Uterus (tissue), 4 donors: ENCODE results near the gene SLC38A8. TPM values are rescaled to one million over a fixed set of nuclear protein-coding genes. Genes with fewer than 3 reads are reported as not detected.

ENCODE experiments used
- DNase-seq, 2 donors: peaks; one replicate each; pipeline ENCODE4 v3.0.0-alpha.2; 2019 to 2020
- H3K27ac ChIP-seq, 2 donors: fragments of 200-600 bp; sonication (generic); 1 replicate in 1 of 2; 2 replicates in 1 of 2; pipeline ENCODE4 v1.5.1; 2016 to 2018
- H3K27me3 ChIP-seq, 2 donors: fragments of 200-600 bp; sonication (generic); one replicate each; pipeline ENCODE4 v1.5.1; 2018 to 2019; ENCODE audit warnings: control low read depth in 1 of 2
- H3K36me3 ChIP-seq, 2 donors: fragments of 200-600 bp; sonication (generic); one replicate each; pipeline ENCODE4 v1.5.1; 2019; ENCODE audit warnings: control low read depth in 1 of 2
- H3K4me1 ChIP-seq, 2 donors: fragments of 200-600 bp; sonication (generic); one replicate each; pipeline ENCODE4 v1.5.1; 2018 to 2019; ENCODE audit warnings: control low read depth in 1 of 2
- H3K4me3 ChIP-seq, 2 donors: fragments of 200-600 bp; sonication (generic); 1 replicate in 1 of 2; 2 replicates in 1 of 2; pipeline ENCODE4 v1.5.1; 2018 to 2019; ENCODE audit warnings: mild to moderate bottlenecking in 1 of 2
- H3K9me3 ChIP-seq, 2 donors: fragments of 200-600 bp; sonication (generic); one replicate each; pipeline ENCODE4 v1.5.1; 2019; ENCODE audit warnings: control low read depth in 1 of 2
- CTCF ChIP-seq, 4 experiments: fragments of 200-600 bp in 2 of 4; fragments of 450-650 bp in 2 of 4; sonication (generic) in 2 of 4; IDR thresholded peaks; one replicate each; pipeline ENCODE4 v1.5.1; 2016 to 2019; ENCODE audit warnings: antibody characterized with exemption in 4 of 4, mild to moderate bottlenecking in 2 of 4, moderate library complexity in 1 of 4
- POLR2A ChIP-seq, 2 donors: fragments of 450-650 bp; IDR thresholded peaks; one replicate each; pipeline ENCODE4 v1.6.1; 2016; ENCODE audit warnings: antibody characterized with exemption in 2 of 2, mild to moderate bottlenecking in 1 of 2, moderate library complexity in 1 of 2
- intact Hi-C: fragments of 100-400 bp; cut with DNase I; formaldehyde crosslinking; loops from one replicate; pipeline ENCODE4 v1.15.1; 2023; ENCODE audit warnings: low total_unique reads
- total RNA-seq, 4 donors: library from RNA; depleted of rRNA in 3 of 4; stranded (reverse); fragments of >200 nt in 3 of 4; gene quantifications; one replicate each; pipeline versions ENCODE4 v1.1.0 to v1.2.4, GENCODE V29; 2014 to 2023
- donor health status: DM: yes; HTN: yes; CAD: no.

SLC38A8 gene
- total RNA-seq, 4 donors from 2014 or later = 1.3 TPM; not detected in 3

GRCh38 chr16:83977056-83977815 is 65.4 kb downstream of the SLC38A8 start:
- Histone ChIP-seq H3K27me3 (no peaks in the 10 kb centered on the region), H3K4me3 (no peak overlapping the region), H3K36me3 (no peaks in the 10 kb centered on the region), H3K4me1 (no peaks in the 10 kb centered on the region), H3K27ac (no peak overlapping the region), H3K9me3 (no peaks in the 10 kb centered on the region)
- no peak for DNase-seq
- TF ChIP-seq POLR2A (IDR thresholded peaks at IDR 0.05) (no peak), CTCF (IDR thresholded peaks at IDR 0.05) (no peak)
- intact Hi-C loops = no loop called here

GRCh38 chr16:83975590-83976260 is 66.9 kb downstream of the SLC38A8 start:
- TF ChIP-seq CTCF (IDR thresholded peaks at IDR 0.05) (no peak), POLR2A (IDR thresholded peaks at IDR 0.05) (no peak)
- no peaks in the 10 kb centered on the region for H3K4me1 ChIP-seq
- intact Hi-C loops = no loop called here
- no peak for DNase-seq
- no peaks in the 10 kb centered on the region for H3K27me3 ChIP-seq
- no peaks in the 10 kb centered on the region for H3K36me3 ChIP-seq
- H3K4me3 ChIP-seq = no peak overlapping the region
- H3K9me3 ChIP-seq = no peaks in the 10 kb centered on the region
- no peak overlapping the region for H3K27ac ChIP-seq

- H3K36me3 ChIP-seq = no peaks in the 10 kb centered on the region
- TF ChIP-seq POLR2A (IDR thresholded peaks at IDR 0.05) (no peak), CTCF (IDR thresholded peaks at IDR 0.05) (no peak)
- no peaks in the 10 kb centered on the region for H3K4me1 ChIP-seq
- no peaks in the 10 kb centered on the region for H3K9me3 ChIP-seq
- intact Hi-C loops = no loop called here
- no peak overlapping the region for H3K4me3 ChIP-seq
- no peak overlapping the region for H3K27ac ChIP-seq
- no peak for DNase-seq
- peaks cover 0 to 2% of the 10 kb centered on the region in 2 donors for H3K27me3 ChIP-seq
Measured at GRCh38 chr16:83974475-83974874, 68.1 kb downstream of the SLC38A8 start.

- no peak for DNase-seq
- no peak overlapping the region for H3K4me3 ChIP-seq
- no peak for TF ChIP-seq POLR2A (IDR thresholded peaks at IDR 0.05)
- TF ChIP-seq CTCF (IDR thresholded peaks at IDR 0.05) = no peak
- H3K27ac ChIP-seq = no peak overlapping the region
- no peaks in the 10 kb centered on the region for H3K9me3 ChIP-seq
- H3K36me3 ChIP-seq = no peaks in the 10 kb centered on the region
- H3K27me3 ChIP-seq = peaks cover 0 to 9% of the 10 kb centered on the region in 2 donors
- H3K4me1 ChIP-seq = no peaks in the 10 kb centered on the region
- intact Hi-C loops = no loop called here
Measured at GRCh38 chr16:83973581-83974385, 68.8 kb downstream of the SLC38A8 start.
